A673 (cell line): ENCODE measurements around the gene MORC1.
"Not testable (repeated sequence)": the region's sequence is repeated elsewhere in the genome, so short reads cannot be mapped to it uniquely, and the experiment has no call there.

Source experiments
- CTCF ChIP-seq: fragments of 300-800, 200-600 bp; sonication (generic); conservative IDR thresholded peaks from 2 replicates; pipeline ENCODE4 v1.5.1; 2017; ENCODE audit warnings: low read depth, mild to moderate bottlenecking, antibody characterized with exemption, low read length, moderate library complexity, mixed read lengths
- EZH2 ChIP-seq: fragments of 200-600 bp; sonication (generic); IDR thresholded peaks from 2 replicates; pipeline ENCODE4 v1.6.1; 2017; ENCODE audit warnings: borderline replicate concordance, low read depth, mild to moderate bottlenecking, mixed read lengths, antibody characterized with exemption, low read length; ENCODE audit not compliant: poor library complexity, severe bottlenecking

DNA sequence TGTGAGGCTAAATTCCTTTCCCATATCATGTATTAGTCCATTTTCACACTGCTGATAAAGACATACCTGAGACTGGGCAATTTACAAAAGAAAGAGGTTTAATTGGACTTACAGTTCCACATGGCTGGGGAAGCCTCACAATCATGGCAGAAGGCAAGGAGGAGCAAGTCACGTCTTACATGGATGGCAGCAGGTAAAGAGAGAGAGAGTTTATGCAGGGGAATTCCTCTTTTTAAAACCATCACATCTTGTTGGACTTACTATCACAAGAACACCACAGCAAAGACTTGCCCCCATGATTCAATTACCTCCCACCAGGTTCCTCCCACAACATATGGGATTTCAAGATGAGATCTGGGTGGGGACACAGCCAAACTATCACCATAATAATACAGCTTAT, 37.8 kb downstream of the MORC1 start:
- not testable (repeated sequence) for TF ChIP-seq CTCF, EZH2
